Kidney (tissue), 14 donors: ENCODE results near the gene MT1A. TPM values are rescaled to one million over a fixed set of nuclear protein-coding genes. Genes with fewer than 3 reads are reported as not detected.

ENCODE experiments used
- DNase-seq, 5 donors: peaks; one replicate each; pipeline ENCODE4 v3.0.0-alpha.2; 2013 to 2020
- FAIRE-seq: peaks from 2 replicates; lab custom pipeline; 2012; peaks lifted over from hg19 to GRCh38; lab: Jason Lieb, UNC
- H3K27ac ChIP-seq, 2 donors: one replicate each; pipeline ENCODE4 v1.7.0; 2013; ENCODE audit warnings: low read depth in 2 of 2, low read length in 2 of 2, inconsistent platforms in 1 of 2
- H3K27me3 ChIP-seq: one replicate; pipeline ENCODE4 v1.7.1; 2013; ENCODE audit warnings: low read length, inconsistent platforms; ENCODE audit not compliant: control insufficient read depth, insufficient read depth
- H3K36me3 ChIP-seq, 3 donors: one replicate each; pipeline versions ENCODE4 v1.7.0 to v1.7.1; 2013; ENCODE audit warnings: low read length in 3 of 3, control low read depth in 1 of 3, inconsistent platforms in 1 of 3; ENCODE audit not compliant: insufficient read depth in 3 of 3, control insufficient read depth in 2 of 3
- H3K4me1 ChIP-seq, 3 donors: one replicate each; pipeline versions ENCODE4 v1.7.0 to v1.7.1; 2013; ENCODE audit warnings: low read length in 3 of 3, inconsistent platforms in 1 of 3, low read depth in 1 of 3; ENCODE audit not compliant: control insufficient read depth in 2 of 3, insufficient read depth in 2 of 3
- H3K4me3 ChIP-seq, 3 donors: one replicate each; pipeline versions ENCODE4 v1.7.0 to v1.8.1; 2013; ENCODE audit warnings: low read length in 3 of 3, control low read depth in 1 of 3, inconsistent platforms in 1 of 3
- H3K9ac ChIP-seq, 3 donors: one replicate each; pipeline versions ENCODE4 v1.7.0 to v1.7.1; 2013; ENCODE audit warnings: low read length in 3 of 3, control low read depth in 1 of 3, inconsistent platforms in 1 of 3
- H3K9me3 ChIP-seq, 3 donors: one replicate each; pipeline versions ENCODE4 v1.7.0 to v1.7.1; 2013; ENCODE audit warnings: low read length in 3 of 3, control low read depth in 1 of 3, inconsistent platforms in 1 of 3; ENCODE audit not compliant: control insufficient read depth in 2 of 3, insufficient read depth in 1 of 3
- intact Hi-C: fragments of 100-400 bp; cut with DNase I; formaldehyde crosslinking; loops from one replicate; pipeline ENCODE4 v1.11.1; 2022
- polyA plus RNA-seq: library from polyadenylated mRNA; stranded (reverse); fragments of 350-450 nt; fragmentation: Illumina TruSeq; extraction: RNeasy Lipid Tissue Mini Kit (QIAGEN cat#74804); gene quantifications from one replicate; pipeline ENCODE4 v1.2.3, GENCODE V29; 2014; ENCODE audit warnings: low read depth, low replicate concordance; ENCODE audit not compliant: insufficient read depth
- total RNA-seq: library from RNA; stranded (reverse); fragmentation: NEBNext Ultra II Directional; extraction: Animal tissue kit (Norgen Biotek cat#: 25700); gene quantifications from one replicate; pipeline ENCODE4 v1.2.1, GENCODE V29; 2021
- TF ChIP-seq, protein P1 (sequence below): IDR thresholded peaks from 3 replicates; pipeline ENCODE4 v1.5.1; 2012; ENCODE audit warnings: mild to moderate bottlenecking, moderate library complexity, borderline replicate concordance; ENCODE audit not compliant: insufficient read depth; ENCODE audit errors: extremely low read depth
- donor health status: control.
- donor health status: control.
- donor health status: control.
- donor health status: control.
- donor health status: control.
- donor health status: DM: yes; HTN: yes; CAD: no.
- donor health status: Normal renal cell carcinoma (clear cell type).

Gene MT1A
- total and polyA plus RNA-seq, 2 donors from 2014 or later: 3.1 to 19.8 TPM

DNA sequence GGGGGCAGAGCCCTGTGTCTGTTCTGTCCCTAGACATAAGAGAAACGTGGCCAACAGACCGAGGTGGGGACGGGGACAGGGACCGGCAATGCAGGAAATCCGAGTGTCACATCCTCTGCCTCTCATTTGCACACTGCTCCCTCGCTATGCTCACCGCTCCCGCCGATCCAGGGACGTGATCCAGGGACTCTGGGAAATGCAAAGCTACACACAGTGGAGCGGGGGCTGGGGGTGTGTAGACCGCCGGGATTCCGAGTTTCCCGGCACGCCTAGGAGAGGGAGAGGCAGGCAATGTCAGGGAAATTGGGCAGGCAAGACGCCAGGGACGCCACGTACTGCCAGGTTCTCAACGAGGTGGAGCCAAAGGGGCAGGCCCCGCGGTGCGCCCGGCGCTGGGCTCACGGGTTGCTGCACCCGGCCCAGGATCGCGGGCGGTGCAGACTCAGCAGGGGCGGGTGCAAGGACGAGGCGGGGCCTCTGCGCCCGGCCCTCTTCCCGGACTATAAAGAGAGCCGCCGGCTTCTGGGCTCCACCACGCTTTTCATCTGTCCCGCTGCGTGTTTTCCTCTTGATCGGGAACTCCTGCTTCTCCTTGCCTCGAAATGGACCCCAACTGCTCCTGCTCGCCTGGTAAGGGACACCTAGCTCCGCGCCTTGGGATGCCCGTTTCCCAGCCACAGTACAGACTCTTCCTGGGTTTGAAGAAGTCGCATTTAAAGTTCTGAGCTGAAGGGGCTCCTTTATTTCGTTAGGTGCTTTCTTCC lies 43.7 kb downstream of the MT1A start, which contains the start of gene MT1X:
TSS of gene MT1X (plus strand) at position 532 of the 764 bp plus-strand sequence. CDS start at position 603, 71 bp downstream.
- Histone ChIP-seq H3K27ac (peak within 1 kb of the TSS; percentile 39 to 71), H3K4me1 (peaks cover 0 to 9% (median 5%) of the 10 kb centered on the region in 3 donors), H3K27me3 (no peaks in the 10 kb centered on the region), H3K9ac (peak within 1 kb of the TSS; percentile 50 to 94 (median 57)), H3K4me3 (peak within 1 kb of the TSS; percentile 71 to 94 (median 91)), H3K36me3 (no peaks in the 10 kb centered on the region), H3K9me3 (no peaks in the 10 kb centered on the region)
- intact Hi-C loops: loop anchor here (10.0 kb wide), 1 partner anchor 77 kb away; the partner anchor contains the start of gene MT2A
- TF ChIP-seq, protein P1, sequence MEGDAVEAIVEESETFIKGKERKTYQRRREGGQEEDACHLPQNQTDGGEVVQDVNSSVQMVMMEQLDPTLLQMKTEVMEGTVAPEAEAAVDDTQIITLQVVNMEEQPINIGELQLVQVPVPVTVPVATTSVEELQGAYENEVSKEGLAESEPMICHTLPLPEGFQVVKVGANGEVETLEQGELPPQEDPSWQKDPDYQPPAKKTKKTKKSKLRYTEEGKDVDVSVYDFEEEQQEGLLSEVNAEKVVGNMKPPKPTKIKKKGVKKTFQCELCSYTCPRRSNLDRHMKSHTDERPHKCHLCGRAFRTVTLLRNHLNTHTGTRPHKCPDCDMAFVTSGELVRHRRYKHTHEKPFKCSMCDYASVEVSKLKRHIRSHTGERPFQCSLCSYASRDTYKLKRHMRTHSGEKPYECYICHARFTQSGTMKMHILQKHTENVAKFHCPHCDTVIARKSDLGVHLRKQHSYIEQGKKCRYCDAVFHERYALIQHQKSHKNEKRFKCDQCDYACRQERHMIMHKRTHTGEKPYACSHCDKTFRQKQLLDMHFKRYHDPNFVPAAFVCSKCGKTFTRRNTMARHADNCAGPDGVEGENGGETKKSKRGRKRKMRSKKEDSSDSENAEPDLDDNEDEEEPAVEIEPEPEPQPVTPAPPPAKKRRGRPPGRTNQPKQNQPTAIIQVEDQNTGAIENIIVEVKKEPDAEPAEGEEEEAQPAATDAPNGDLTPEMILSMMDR: no peak
- DNase-seq (peak; percentile 87 to 98 (median 93)), FAIRE-seq (no peak)

DNA sequence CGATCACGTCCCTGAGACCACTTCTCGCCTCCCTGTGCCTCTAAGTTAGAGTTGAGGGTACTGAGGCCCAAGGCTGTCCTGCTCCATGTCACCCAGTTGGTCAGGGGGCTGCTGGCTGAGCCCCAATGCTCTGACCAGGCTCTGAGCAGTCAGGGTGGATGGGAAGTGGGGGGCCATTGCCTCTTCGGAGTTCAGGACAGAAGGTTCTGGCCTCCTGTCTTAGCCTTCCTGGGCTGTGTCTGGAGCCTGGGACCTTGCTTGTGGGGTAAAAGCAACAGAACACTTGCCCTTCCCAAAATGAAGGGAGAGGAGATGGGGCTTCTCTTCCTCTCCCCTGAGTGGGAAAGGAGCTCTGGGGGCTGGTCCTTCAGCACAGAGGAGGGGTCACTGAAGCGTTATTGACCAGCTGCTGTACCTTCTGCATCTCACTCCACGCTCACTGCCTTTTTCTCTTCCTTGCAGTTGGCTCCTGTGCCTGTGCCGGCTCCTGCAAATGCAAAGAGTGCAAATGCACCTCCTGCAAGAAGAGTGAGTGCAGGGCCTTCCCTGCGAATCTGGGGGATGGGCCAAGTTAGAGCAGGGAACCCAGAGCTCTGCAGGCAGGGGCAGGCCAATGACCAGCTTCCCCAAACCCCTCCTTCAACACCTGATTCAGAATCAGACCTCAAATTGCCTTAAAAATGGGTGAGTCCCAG lies 44.4 kb downstream of the MT1A start:
- DNase-seq: no peak
- peaks cover 0 to 9% (median 5%) of the 10 kb centered on the region in 3 donors for H3K4me1 ChIP-seq
- H3K27ac ChIP-seq: peak overlapping the region; percentile 26 to 38
- H3K36me3 ChIP-seq: no peaks in the 10 kb centered on the region
- FAIRE-seq: no peak
- H3K27me3 ChIP-seq: no peaks in the 10 kb centered on the region
- intact Hi-C loops: loop anchor here (10.0 kb wide), 1 partner anchor 78 kb away; the partner anchor contains the start of gene MT2A
- TF ChIP-seq, protein P1: no peak
- H3K9me3 ChIP-seq: no peaks in the 10 kb centered on the region
- H3K4me3 ChIP-seq: peak overlapping the region; percentile 71 to 94 (median 91)
- peak overlapping the region; percentile 50 to 94 (median 57) for H3K9ac ChIP-seq

DNA sequence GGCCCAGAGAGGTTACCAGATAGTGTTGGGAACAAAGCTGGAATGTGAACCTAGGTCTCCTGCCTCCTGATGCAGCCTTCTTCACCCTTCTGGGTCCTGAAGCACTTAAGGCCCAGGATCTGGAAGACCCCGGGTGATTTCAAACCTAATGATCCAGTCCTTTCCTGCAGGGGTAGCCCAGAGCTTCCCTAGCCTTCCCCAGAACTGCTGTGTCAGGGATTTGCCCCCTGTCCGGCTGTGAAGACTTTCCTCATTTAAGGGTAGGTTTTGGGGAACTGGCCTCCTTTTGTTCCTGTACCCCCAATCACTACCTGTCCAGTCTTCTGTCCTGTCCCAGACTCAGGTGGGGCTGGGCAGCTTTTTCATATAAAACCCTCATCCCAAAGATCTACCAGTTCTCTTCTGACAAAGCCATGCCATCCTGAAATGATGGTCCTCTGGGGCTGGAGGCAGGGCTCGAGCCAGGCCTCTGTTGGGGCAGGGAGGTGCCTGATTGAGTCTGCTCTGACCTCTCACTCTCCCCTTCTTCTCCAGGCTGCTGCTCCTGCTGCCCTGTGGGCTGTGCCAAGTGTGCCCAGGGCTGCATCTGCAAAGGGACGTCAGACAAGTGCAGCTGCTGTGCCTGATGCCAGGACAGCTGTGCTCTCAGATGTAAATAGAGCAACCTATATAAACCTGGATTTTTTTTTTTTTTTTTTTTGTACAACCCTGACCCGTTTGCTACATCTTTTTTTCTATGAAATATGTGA lies 45.1 kb downstream of the MT1A start:
- peak overlapping the region in 1 of 2 donors; percentile 38 for H3K27ac ChIP-seq
- intact Hi-C loops: loop anchor here (10.0 kb wide), 1 partner anchor 79 kb away; the partner anchor contains the start of gene MT2A

More for the DNA sequence above, 45.1 kb downstream of the MT1A start:
- Histone ChIP-seq H3K36me3 (no peaks in the 10 kb centered on the region), H3K4me3 (peak overlapping the region in 2 of 3 donors; percentile 91 to 94), H3K4me1 (peaks cover 0 to 9% (median 5%) of the 10 kb centered on the region in 3 donors), H3K9me3 (no peaks in the 10 kb centered on the region), H3K27me3 (no peaks in the 10 kb centered on the region), H3K9ac (peak overlapping the region in 2 of 3 donors; percentile 2 to 94)
- TF ChIP-seq, protein P1: no peak
- DNase-seq (no peak), FAIRE-seq (no peak)
